MG63 (cell line): Measurements from ENCODE around the gene ARHGEF12. TPM values are rescaled to one million over a fixed set of nuclear protein-coding genes. Genes with fewer than 3 reads are reported as not detected.
"Not testable (repeated sequence)": the region's sequence is repeated elsewhere in the genome, so short reads cannot be mapped to it uniquely, and the experiment has no call there.

Experiments used
- DNase-seq: peaks from one replicate; pipeline ENCODE4 v3.0.0-alpha.2; 2020
- H3K27me3 ChIP-seq: fragments of 250-450 bp; sonication (Bioruptor Pico); 2 replicates; pipeline ENCODE4 v1.5.1; 2020; ENCODE audit warnings: mild to moderate bottlenecking, moderate library complexity
- H3K36me3 ChIP-seq: fragments of 250-450 bp; sonication (Bioruptor Pico); 2 replicates; pipeline ENCODE4 v1.5.1; 2020; ENCODE audit warnings: mild to moderate bottlenecking, moderate library complexity
- H3K4me3 ChIP-seq: fragments of 250-450 bp; sonication (Bioruptor Pico); 2 replicates; pipeline ENCODE4 v1.5.1; 2020; ENCODE audit warnings: mild to moderate bottlenecking, moderate library complexity
- H3K9me3 ChIP-seq: fragments of 250-450 bp; sonication (Bioruptor Pico); 2 replicates; pipeline ENCODE4 v1.5.1; 2020; ENCODE audit warnings: mild to moderate bottlenecking, moderate library complexity
- total RNA-seq: library from RNA; depleted of rRNA; stranded (reverse); fragments of >200 nt; shearing (Covaris generic); gene quantifications from 2 replicates; pipeline ENCODE4 v1.2.3, GENCODE V29; 2014; ENCODE audit warnings: low replicate concordance

The ARHGEF12 gene
- total RNA-seq, 1 experiment from 2014 or later: 28.1 TPM

- H3K27me3 ChIP-seq: no peaks in the 10 kb centered on the region
- H3K36me3 ChIP-seq: peaks cover 57% of the 10 kb centered on the region
- no peak for DNase-seq
- H3K9me3 ChIP-seq: no peaks in the 10 kb centered on the region
- no peak overlapping the region for H3K4me3 ChIP-seq
Observed at GRCh38 chr11:120465921-120466534, 129.8 kb downstream of the ARHGEF12 start.

GRCh38 chr11:120467627-120468026 is 131.4 kb downstream of the ARHGEF12 start:
- Histone ChIP-seq H3K9me3 (no peaks in the 10 kb centered on the region), H3K36me3 (peaks cover 57% of the 10 kb centered on the region), H3K4me3 (no peak overlapping the region), H3K27me3 (no peaks in the 10 kb centered on the region)
- no peak for DNase-seq

- Histone ChIP-seq H3K4me3 (no peak overlapping the region), H3K9me3 (no peaks in the 10 kb centered on the region), H3K27me3 (no peaks in the 10 kb centered on the region), H3K36me3 (peaks cover 59% of the 10 kb centered on the region)
- no peak for DNase-seq
Observed at GRCh38 chr11:120471131-120471530, 134.9 kb downstream of the ARHGEF12 start.

- no peak for DNase-seq
- peaks cover 55% of the 10 kb centered on the region for H3K36me3 ChIP-seq
- no peak overlapping the region for H3K4me3 ChIP-seq
- H3K9me3 ChIP-seq: no peaks in the 10 kb centered on the region
- no peaks in the 10 kb centered on the region for H3K27me3 ChIP-seq
Observed at GRCh38 chr11:120471994-120472393, 135.8 kb downstream of the ARHGEF12 start.

GRCh38 chr11:120473503-120473902 is 137.3 kb downstream of the ARHGEF12 start:
- Histone ChIP-seq H3K4me3 (no peak overlapping the region), H3K27me3 (no peaks in the 10 kb centered on the region)

GRCh38 chr11:120482149-120482548 is 145.9 kb downstream of the ARHGEF12 start:
- Histone ChIP-seq H3K4me3 (no peak overlapping the region), H3K36me3 (peaks cover 62% of the 10 kb centered on the region), H3K27me3 (no peaks in the 10 kb centered on the region), H3K9me3 (no peaks in the 10 kb centered on the region)
- DNase-seq: no peak

More at GRCh38 chr11:120473503-120473902, 137.3 kb downstream of the ARHGEF12 start:
- Histone ChIP-seq H3K36me3 (peaks cover 64% of the 10 kb centered on the region), H3K9me3 (no peaks in the 10 kb centered on the region)
- DNase-seq: no peak

GRCh38 chr11:120484722-120485121 is 148.5 kb downstream of the ARHGEF12 start:
- Histone ChIP-seq H3K4me3 (no peak overlapping the region), H3K36me3 (peaks cover 41% of the 10 kb centered on the region)

GRCh38 chr11:120486138-120486537 is 149.9 kb downstream of the ARHGEF12 start:
- no peak for DNase-seq
- H3K27me3 ChIP-seq: no peaks in the 10 kb centered on the region
- no peaks in the 10 kb centered on the region for H3K9me3 ChIP-seq
- H3K4me3 ChIP-seq: no peak overlapping the region
- H3K36me3 ChIP-seq: peaks cover 31% of the 10 kb centered on the region

More at GRCh38 chr11:120484722-120485121, 148.5 kb downstream of the ARHGEF12 start:
- H3K9me3 ChIP-seq: no peaks in the 10 kb centered on the region
- no peaks in the 10 kb centered on the region for H3K27me3 ChIP-seq
- DNase-seq: no peak

- H3K27me3 ChIP-seq: no peaks in the 10 kb centered on the region
- H3K4me3 ChIP-seq: no peak overlapping the region
- no peak for DNase-seq
- peaks cover 12% of the 10 kb centered on the region for H3K36me3 ChIP-seq
- H3K9me3 ChIP-seq: no peaks in the 10 kb centered on the region
Observed at GRCh38 chr11:120489799-120490198, 153.6 kb downstream of the ARHGEF12 start.

- no peaks in the 10 kb centered on the region for H3K9me3 ChIP-seq
- no peaks in the 10 kb centered on the region; the same call in 1 of the 2 replicates for H3K36me3 ChIP-seq
- no peak for DNase-seq
- H3K4me3 ChIP-seq: no peak overlapping the region
- H3K27me3 ChIP-seq: no peaks in the 10 kb centered on the region
Observed at GRCh38 chr11:120492486-120492885, 156.3 kb downstream of the ARHGEF12 start.

- Histone ChIP-seq H3K9me3 (no peaks in the 10 kb centered on the region), H3K36me3 (peaks cover 2% of the 10 kb centered on the region; the same call in 1 of the 2 replicates), H3K27me3 (no peaks in the 10 kb centered on the region), H3K4me3 (no peak overlapping the region)
- DNase-seq: no peak
Observed at GRCh38 chr11:120494595-120494994, 158.4 kb downstream of the ARHGEF12 start.

- Histone ChIP-seq H3K36me3 (peaks cover 2% of the 10 kb centered on the region; the same call in 1 of the 2 replicates), H3K9me3 (no peaks in the 10 kb centered on the region), H3K27me3 (no peaks in the 10 kb centered on the region), H3K4me3 (no peak overlapping the region)
- no peak for DNase-seq
Observed at GRCh38 chr11:120499088-120499487, 162.9 kb downstream of the ARHGEF12 start.

GRCh38 chr11:120499859-120500258 is 163.6 kb downstream of the ARHGEF12 start:
- no peak for DNase-seq
- H3K27me3 ChIP-seq: no peaks in the 10 kb centered on the region
- peaks cover 2% of the 10 kb centered on the region; the same call in 1 of the 2 replicates for H3K36me3 ChIP-seq
- no peaks in the 10 kb centered on the region for H3K9me3 ChIP-seq
- H3K4me3 ChIP-seq: no peak overlapping the region

- peak; percentile 54 for DNase-seq
- Histone ChIP-seq H3K4me3 (no peak overlapping the region), H3K9me3 (no peaks in the 10 kb centered on the region), H3K36me3 (peaks cover 2% of the 10 kb centered on the region; the same call in 1 of the 2 replicates), H3K27me3 (no peaks in the 10 kb centered on the region)
Observed at GRCh38 chr11:120500414-120501071, 164.3 kb downstream of the ARHGEF12 start.

- no peaks in the 10 kb centered on the region for H3K27me3 ChIP-seq
- H3K36me3 ChIP-seq: peaks cover 2% of the 10 kb centered on the region; the same call in 1 of the 2 replicates
- H3K4me3 ChIP-seq: no peak overlapping the region
- no peaks in the 10 kb centered on the region for H3K9me3 ChIP-seq
- DNase-seq: no peak
Observed at GRCh38 chr11:120501440-120501839, 165.2 kb downstream of the ARHGEF12 start.

- Histone ChIP-seq H3K9me3 (no peaks in the 10 kb centered on the region), H3K27me3 (no peaks in the 10 kb centered on the region), H3K36me3 (peaks cover 2% of the 10 kb centered on the region; the same call in 1 of the 2 replicates), H3K4me3 (no peak overlapping the region)
- DNase-seq: no peak
Observed at GRCh38 chr11:120501976-120502755, 166.0 kb downstream of the ARHGEF12 start.

GRCh38 chr11:120503529-120503928 is 167.3 kb downstream of the ARHGEF12 start:
- H3K9me3 ChIP-seq, H3K27me3 ChIP-seq, DNase-seq, H3K36me3 ChIP-seq, H3K4me3 ChIP-seq: not testable (repeated sequence)
